GM12878 (cell line): Measurements from ENCODE around the gene CTCFL. TPM values are rescaled to one million over a fixed set of nuclear protein-coding genes. Genes with fewer than 3 reads are reported as not detected.

ENCODE experiments used
- ATAC-seq: fragments of 200-7000 bp; cut with Tn5 transposase; 3 replicates; pipeline ENCODE4 v1.9.1; 2020; ENCODE audit warnings: mild to moderate bottlenecking, moderate library complexity
- BruUV-seq: library from RNA; stranded (reverse); fragments of 400-500 nt; replicated peaks from 2 replicates; lab custom pipeline; 2021; lab: Mats Ljungman, UMichigan
- CTCF ChIA-PET: fragments of 300-600 bp; sonication (Branson Sonifier 250); formaldehyde crosslinking; extraction: SDS; loops from one replicate; lab custom pipeline; 2021; ENCODE audit warnings: inconsistent platforms; lab: Yijun Ruan, JAX
- POLR2A ChIA-PET: fragments of 350-600 bp; formaldehyde crosslinking; extraction: SDS; loops from one replicate; lab custom pipeline; 2021; ENCODE audit warnings: inconsistent platforms; lab: Charles Lee
- RAD21 ChIA-PET: fragments of 300-600 bp; sonication (Branson Sonifier 250); formaldehyde crosslinking; loops from one replicate; lab custom pipeline; 2023; ENCODE audit warnings: antibody characterized with exemption; ENCODE audit not compliant: unreplicated experiment; lab: Charles Lee
- SMC1A ChIA-PET: fragments of 300-600 bp; sonication (Branson Sonifier 250); formaldehyde crosslinking; loops from one replicate; lab custom pipeline; 2023; ENCODE audit not compliant: unreplicated experiment, uncharacterized antibody; lab: Charles Lee
- DNase-seq: peaks from one replicate; pipeline ENCODE4 v3.0.0-alpha.2; 2011; ENCODE audit warnings: low read depth, low spot score
- FAIRE-seq: peaks from 3 replicates; lab custom pipeline; 2011; peaks lifted over from hg19 to GRCh38; lab: Jason Lieb, UNC
- H2AFZ ChIP-seq: 2 replicates; pipeline ENCODE4 v1.6.0; 2011; ENCODE audit warnings: low read depth, low read length, control low read depth; ENCODE audit not compliant: control insufficient read depth
- H3K27ac ChIP-seq: 2 replicates; pipeline ENCODE4 v1.5.1; 2011; ENCODE audit warnings: control low read depth; ENCODE audit not compliant: control insufficient read depth, insufficient read depth
- H3K27me3 ChIP-seq, 2 experiments: replicated peaks in 1 of 2; 2 replicates each; pipeline versions ENCODE4 v1.6.0 to v1.6.1; 2011; ENCODE audit warnings: low read length in 1 of 2; ENCODE audit not compliant: control insufficient read depth in 2 of 2, insufficient read depth in 2 of 2
- H3K36me3 ChIP-seq, 2 experiments: 2 replicates each; pipeline ENCODE4 v1.5.1; 2011; ENCODE audit warnings: low read length in 1 of 2; ENCODE audit not compliant: control insufficient read depth in 2 of 2, insufficient read depth in 2 of 2
- H3K4me1 ChIP-seq: 2 replicates; pipeline ENCODE4 v1.6.1; 2011; ENCODE audit warnings: mild to moderate bottlenecking, low read length, moderate library complexity, mixed read lengths; ENCODE audit not compliant: control insufficient read depth, insufficient read depth
- H3K4me2 ChIP-seq: 2 replicates; pipeline ENCODE4 v1.6.0; 2011; ENCODE audit warnings: control low read depth; ENCODE audit not compliant: control insufficient read depth, insufficient read depth
- H3K4me3 ChIP-seq: fragments of 200-600 bp; sonication (generic); 2 replicates; pipeline ENCODE4 v1.5.1; 2016
- H3K79me2 ChIP-seq: 2 replicates; pipeline ENCODE4 v1.6.0; 2011; ENCODE audit warnings: low read length; ENCODE audit not compliant: control insufficient read depth, insufficient read depth
- H3K9ac ChIP-seq: 2 replicates; pipeline ENCODE4 v1.8.0; 2011; ENCODE audit warnings: low read length, control low read depth, mixed read lengths; ENCODE audit not compliant: control insufficient read depth, insufficient read depth
- H3K9me3 ChIP-seq: replicated peaks from 3 replicates; pipeline ENCODE4 v1.5.1; 2011; ENCODE audit warnings: mild to moderate bottlenecking, low read length; ENCODE audit not compliant: control insufficient read depth, insufficient read depth
- H4K20me1 ChIP-seq: 2 replicates; pipeline ENCODE4 v1.6.0; 2011; ENCODE audit not compliant: control insufficient read depth, insufficient read depth
- ELK1 ChIP-seq: IDR thresholded peaks from 2 replicates; pipeline ENCODE4 v1.6.1; 2012; ENCODE audit warnings: low read depth, low read length, improper control_type of control experiment
- IRF5 ChIP-seq: fragments of 450-650 bp; IDR thresholded peaks from 2 replicates; pipeline ENCODE4 v1.6.1; 2017; ENCODE audit warnings: borderline replicate concordance
- JUND ChIP-seq: IDR thresholded peaks from 2 replicates; pipeline ENCODE4 v1.6.1; 2012; ENCODE audit warnings: low read depth, mild to moderate bottlenecking, low read length, improper control_type of control experiment, moderate library complexity
- RAD51 ChIP-seq: fragments of 450-650 bp; IDR thresholded peaks from 2 replicates; pipeline ENCODE4 v1.6.1; 2016; ENCODE audit warnings: moderate library complexity, mild to moderate bottlenecking, inconsistent platforms
- SMARCA5 ChIP-seq: fragments of 450-650 bp; IDR thresholded peaks from 2 replicates; pipeline ENCODE4 v1.6.1; 2017; ENCODE audit warnings: mild to moderate bottlenecking
- SPI1 ChIP-seq: IDR thresholded peaks from 2 replicates; pipeline ENCODE4 v1.6.1; 2011; ENCODE audit warnings: low read depth, mild to moderate bottlenecking, low read length, moderate library complexity, borderline replicate concordance; ENCODE audit not compliant: insufficient read depth
- YBX1 ChIP-seq: fragments of 450-650 bp; IDR thresholded peaks from 2 replicates; pipeline ENCODE4 v1.6.1; 2016; ENCODE audit warnings: antibody characterized with exemption
- ZNF622 ChIP-seq: fragments of 450-650 bp; IDR thresholded peaks from 2 replicates; pipeline ENCODE4 v1.6.1; 2017; ENCODE audit warnings: mild to moderate bottlenecking, inconsistent platforms
- WGBS: methylation state at CpG from one replicate; pipeline ENCODE4 v1.1.6; 2016; ENCODE audit warnings: low lambda C conversion rate; ENCODE audit not compliant: insufficient replicate concordance, insufficient coverage; ENCODE audit errors: missing lambda C conversion rate; 5-methylcytosine and 5-hydroxymethylcytosine counted together
- in situ Hi-C: fragments of 300-500 bp; cut with MboI; formaldehyde crosslinking; loops from 9 replicates; pipeline ENCODE4 v1.14.3; 2018; ENCODE audit warnings: mixed read lengths
- intact Hi-C: fragments of 100-400 bp; cut with micrococcal nuclease; formaldehyde crosslinking; loops from one replicate; pipeline ENCODE4 v1.14.2; 2022; ENCODE audit not compliant: unreplicated experiment
- polyA plus RNA-seq, 11 experiments: library from polyadenylated mRNA; depleted of rRNA in 4 of 11; unstranded in 6 of 11; stranded (reverse) in 5 of 11; fragments of >200 nt; fragmentation: Nextera tagmentation in 4 of 11; fragmentation: Illumina TruSeq in 1 of 11; extraction: Ambion mirVana in 4 of 11; extraction: Trizol in 1 of 11; gene quantifications; 1 replicate in 1 of 11; 2 replicates in 10 of 11; pipeline versions ENCODE4 v1.2.1 to v1.2.3, GENCODE V29; 2011 to 2016; ENCODE audit warnings: inconsistent platforms in 2 of 11, missing spikeins in 2 of 11, low read depth in 1 of 11
- total RNA-seq, 4 experiments: library from RNA; depleted of rRNA in 3 of 4; stranded (reverse); fragments of >200 nt in 3 of 4; fragmentation: Illumina TruSeq in 1 of 4; extraction: Trizol in 1 of 4; gene quantifications; 2 replicates each; pipeline versions ENCODE4 v1.2.1 to v1.2.3, GENCODE V29; 2013 to 2021

Gene CTCFL
- total and polyA plus RNA-seq, 10 of the 15 experiments (the other 5 are each of a cell fraction or from before 2014, with no cell fraction given), result 0.06 to 0.20 (median 0.11) TPM; not detected in 4

- ChIA-PET SMC1A (no interaction called here), CTCF (interaction anchor here (0.5 kb wide), 1 partner anchor 34 kb away, joined by 3 read pairs; no protein-coding TSS in a partner anchor), POLR2A (no interaction called here), RAD21 (no interaction called here)
- Histone ChIP-seq H3K4me3 (no peak overlapping the region), H3K27me3 (peaks cover 9 to 11% of the 10 kb centered on the region in 2 experiments; a peak in 3 of 4 replicates), H3K79me2 (no peaks in the 10 kb centered on the region), H3K27ac (no peak overlapping the region), H3K9ac (no peak overlapping the region), H3K36me3 (no peaks in the 10 kb centered on the region), H4K20me1 (no peaks in the 10 kb centered on the region; the same call in 1 of the 2 replicates), H3K4me1 (no peaks in the 10 kb centered on the region), H3K9me3 (no peaks in the 10 kb centered on the region), H2AFZ (no peak overlapping the region), H3K4me2 (no peak overlapping the region)
- no peak for FAIRE-seq
- no peak for TF ChIP-seq YBX1
- no peak for TF ChIP-seq SMARCA5
- no peak for TF ChIP-seq JUND
- TF ChIP-seq ELK1, result no peak
- TF ChIP-seq RAD51, result no peak
- TF ChIP-seq ZNF622, result no peak
- no peak for TF ChIP-seq IRF5
- TF ChIP-seq SPI1, result no peak
- intact Hi-C loops, result no loop called here
- ATAC-seq, result no peak
- BruUV-seq, result no TSS peak
- 14% methylated on average over 9 of the region's 9 CpGs for WGBS
- in situ Hi-C loops, result no loop called here
- DNase-seq, result no peak
These were observed 33.1 kb upstream of the CTCFL start for GRCh38 chr20:57557926-57558613.
